Neural progenitor cell (in vitro differentiated cells): ENCODE measurements around the gene SREBF1. TPM values are rescaled to one million over a fixed set of nuclear protein-coding genes. Genes with fewer than 3 reads are reported as not detected.
A peak's percentile ranks its signal among the peaks of the same experiment; 100 is the strongest.

Experiments used
- DNase-seq: peaks from one replicate; pipeline ENCODE4 v3.0.0-alpha.2; 2016; ENCODE audit warnings: low spot score
- H2AFZ ChIP-seq: fragments of 200-600 bp; sonication (generic); replicated peaks from 2 replicates; pipeline ENCODE4 v1.6.1; 2016; ENCODE audit warnings: antibody characterized with exemption
- H3F3A ChIP-seq: fragments of 200-600 bp; sonication (generic); 2 replicates; pipeline ENCODE4 v1.6.1; 2016; ENCODE audit warnings: antibody characterized with exemption, low read depth
- H3K27ac ChIP-seq: fragments of 200-600 bp; sonication (generic); 2 replicates; pipeline ENCODE4 v1.5.1; 2016; ENCODE audit warnings: mild to moderate bottlenecking
- H3K27me3 ChIP-seq: fragments of 200-600 bp; sonication (generic); 2 replicates; pipeline ENCODE4 v1.6.1; 2016; ENCODE audit warnings: mild to moderate bottlenecking, moderate library complexity
- H3K36me3 ChIP-seq: fragments of 200-600 bp; sonication (generic); 2 replicates; pipeline ENCODE4 v1.5.1; 2016
- H3K4me1 ChIP-seq: fragments of 200-600 bp; sonication (generic); 2 replicates; pipeline ENCODE4 v1.6.1; 2016; ENCODE audit warnings: mixed run types
- H3K4me2 ChIP-seq: fragments of 200-600 bp; sonication (generic); 2 replicates; pipeline ENCODE4 v1.6.1; 2016
- H3K4me3 ChIP-seq: fragments of 200-600 bp; sonication (generic); 2 replicates; pipeline ENCODE4 v1.5.1; 2016
- H3K79me2 ChIP-seq: fragments of 200-600 bp; sonication (generic); 2 replicates; pipeline ENCODE4 v1.6.1; 2016; ENCODE audit warnings: low read depth
- H3K9ac ChIP-seq: fragments of 200-600 bp; sonication (generic); 2 replicates; pipeline ENCODE4 v1.6.1; 2016
- H3K9me3 ChIP-seq: fragments of 200-600 bp; sonication (generic); 2 replicates; pipeline ENCODE4 v1.5.1; 2016; ENCODE audit warnings: low read depth
- H4K20me1 ChIP-seq: fragments of 200-600 bp; sonication (generic); 2 replicates; pipeline ENCODE4 v1.6.1; 2016; ENCODE audit warnings: low read depth
- H3K27ac Mint-ChIP-seq: 3 replicates; pipeline ENCODE4 v1.8.0; 2021; ENCODE audit warnings: mixed read lengths
- H3K27me3 Mint-ChIP-seq: 2 replicates; pipeline ENCODE4 v1.8.0; 2022; ENCODE audit warnings: low read depth, mild to moderate bottlenecking, inconsistent platforms, moderate library complexity, mixed read lengths; ENCODE audit not compliant: insufficient read depth
- H3K36me3 Mint-ChIP-seq: 3 replicates; pipeline ENCODE4 v1.8.0; 2021; ENCODE audit warnings: mixed read lengths
- H3K4me1 Mint-ChIP-seq: 3 replicates; pipeline ENCODE4 v1.8.0; 2021; ENCODE audit warnings: mixed read lengths
- H3K4me3 Mint-ChIP-seq: 3 replicates; pipeline ENCODE4 v1.8.0; 2021; ENCODE audit warnings: mild to moderate bottlenecking, moderate library complexity, mixed read lengths
- H3K9me3 Mint-ChIP-seq: 3 replicates; pipeline ENCODE4 v1.8.0; 2020; ENCODE audit warnings: mixed read lengths
- CTCF ChIP-seq: fragments of 200-600 bp; sonication (generic); IDR thresholded peaks from 2 replicates; pipeline ENCODE4 v1.5.1; 2017; ENCODE audit warnings: antibody characterized with exemption, mild to moderate bottlenecking
- EZH2 ChIP-seq: fragments of 200-600 bp; sonication (generic); IDR thresholded peaks from 2 replicates; pipeline ENCODE4 v1.6.1; 2017; ENCODE audit warnings: antibody characterized with exemption, mild to moderate bottlenecking, moderate library complexity
- EZH2phosphoT487 ChIP-seq: fragments of 200-600 bp; sonication (generic); IDR thresholded peaks from 2 replicates; pipeline ENCODE4 v1.6.1; 2017; ENCODE audit warnings: antibody characterized with exemption
- total RNA-seq: library from RNA; depleted of rRNA; stranded (reverse); fragments of >200 nt; gene quantifications from 2 replicates; pipeline ENCODE4 v1.2.3, GENCODE V29; 2015; ENCODE audit warnings: low replicate concordance

Gene SREBF1
- total RNA-seq, 1 donor from 2014 or later, result 12.7 TPM

- H3K79me2 ChIP-seq, result peaks cover 74% of the 10 kb centered on the region
- H3K4me1 ChIP-seq, result peaks cover 41% of the 10 kb centered on the region
- H3K36me3 Mint-ChIP-seq, result peaks cover 7% of the 10 kb centered on the region
Observed at GRCh38 chr17:17823433-17824118, 13.2 kb downstream of the SREBF1 start.

GRCh38 chr17:17822616-17823015, 14.2 kb downstream of the SREBF1 start:
- peaks cover 41% of the 10 kb centered on the region for H3K4me1 ChIP-seq
- H3K4me3 Mint-ChIP-seq, result peak overlapping the region; percentile 79

More at GRCh38 chr17:17823433-17824118, 13.2 kb downstream of the SREBF1 start:
- TF ChIP-seq EZH2, result no peak
- TF ChIP-seq CTCF, result no peak
- TF ChIP-seq EZH2phosphoT487, result no peak
- H3K36me3 ChIP-seq, result no peaks in the 10 kb centered on the region
- DNase-seq, result peak; percentile 99
- no peak overlapping the region for H2AFZ ChIP-seq
- H4K20me1 ChIP-seq, result peaks cover 87% of the 10 kb centered on the region
- peak overlapping the region; percentile 80 for H3K4me3 Mint-ChIP-seq
- peak overlapping the region; percentile 89 for H3K27ac ChIP-seq
- H3K27me3 Mint-ChIP-seq, result peaks cover 3% of the 10 kb centered on the region
- peak overlapping the region; percentile 92 for H3K4me2 ChIP-seq
- H3K4me3 ChIP-seq, result peak overlapping the region; percentile 59
- H3K27ac Mint-ChIP-seq, result peak overlapping the region; percentile 59
- peaks cover 75% of the 10 kb centered on the region for H3K4me1 Mint-ChIP-seq
- no peaks in the 10 kb centered on the region for H3K27me3 ChIP-seq
- no peak overlapping the region for H3K9ac ChIP-seq
- H3K9me3 ChIP-seq, result no peaks in the 10 kb centered on the region
- peaks cover 25% of the 10 kb centered on the region for H3F3A ChIP-seq
- H3K9me3 Mint-ChIP-seq, result no peaks in the 10 kb centered on the region

GRCh38 chr17:17822189-17822588, 14.6 kb downstream of the SREBF1 start:
- H3K4me2 ChIP-seq, result peak overlapping the region; percentile 20
- H3K9me3 ChIP-seq, result no peaks in the 10 kb centered on the region
- no peak overlapping the region for H3K9ac ChIP-seq
- no peak overlapping the region for H3K4me3 ChIP-seq
- no peak overlapping the region for H3K27ac ChIP-seq
- TF ChIP-seq EZH2phosphoT487 (no peak), CTCF (no peak), EZH2 (no peak)
- Mint-ChIP-seq H3K4me3 (peak overlapping the region; percentile 79), H3K27ac (no peak overlapping the region), H3K27me3 (peaks cover 3% of the 10 kb centered on the region), H3K9me3 (no peaks in the 10 kb centered on the region), H3K4me1 (peaks cover 70% of the 10 kb centered on the region), H3K36me3 (peaks cover 10% of the 10 kb centered on the region)
- peaks cover 61% of the 10 kb centered on the region for H3K79me2 ChIP-seq
- DNase-seq, result no peak
- no peaks in the 10 kb centered on the region for H3K36me3 ChIP-seq
- H3K27me3 ChIP-seq, result no peaks in the 10 kb centered on the region
- peaks cover 41% of the 10 kb centered on the region for H3K4me1 ChIP-seq
- peaks cover 83% of the 10 kb centered on the region for H4K20me1 ChIP-seq
- H3F3A ChIP-seq, result peaks cover 25% of the 10 kb centered on the region
- H2AFZ ChIP-seq, result no peak overlapping the region

More at GRCh38 chr17:17822616-17823015, 14.2 kb downstream of the SREBF1 start:
- Mint-ChIP-seq H3K27me3 (peaks cover 3% of the 10 kb centered on the region), H3K36me3 (peaks cover 10% of the 10 kb centered on the region), H3K4me1 (peaks cover 71% of the 10 kb centered on the region), H3K9me3 (no peaks in the 10 kb centered on the region), H3K27ac (no peak overlapping the region)
- no peak overlapping the region for H2AFZ ChIP-seq
- TF ChIP-seq EZH2phosphoT487 (no peak), CTCF (no peak), EZH2 (no peak)
- H3K9me3 ChIP-seq, result no peaks in the 10 kb centered on the region
- peaks cover 65% of the 10 kb centered on the region for H3K79me2 ChIP-seq
- no peaks in the 10 kb centered on the region for H3K36me3 ChIP-seq
- H3K9ac ChIP-seq, result no peak overlapping the region
- H4K20me1 ChIP-seq, result peaks cover 85% of the 10 kb centered on the region
- no peak for DNase-seq
- H3F3A ChIP-seq, result peaks cover 25% of the 10 kb centered on the region
- no peaks in the 10 kb centered on the region for H3K27me3 ChIP-seq
- peak overlapping the region; percentile 92 for H3K4me2 ChIP-seq
- H3K27ac ChIP-seq, result no peak overlapping the region
- peak overlapping the region; percentile 59 for H3K4me3 ChIP-seq
